Smooth muscle cell (in vitro differentiated cells): Measurements from ENCODE around the gene CSH2. TPM values are rescaled to one million over a fixed set of nuclear protein-coding genes. Genes with fewer than 3 reads are reported as not detected.

Experiments
- DNase-seq: peaks from one replicate; lab custom pipeline; 2025; ENCODE audit not compliant: unreplicated experiment; lab: John Stamatoyannopoulos, UW
- H2AFZ ChIP-seq: fragments of 200-600 bp; sonication (generic); 2 replicates; pipeline ENCODE4 v1.6.0; 2016; ENCODE audit warnings: antibody characterized with exemption, low read depth, mild to moderate bottlenecking
- H3F3A ChIP-seq: fragments of 200-600 bp; sonication (generic); 2 replicates; pipeline ENCODE4 v1.6.0; 2017; ENCODE audit warnings: antibody characterized with exemption, low read depth
- H3K27ac ChIP-seq: fragments of 200-600 bp; sonication (generic); 2 replicates; pipeline ENCODE4 v1.5.1; 2016; ENCODE audit warnings: low read depth, mild to moderate bottlenecking
- H3K27me3 ChIP-seq: fragments of 200-600 bp; sonication (generic); 2 replicates; pipeline ENCODE4 v1.6.1; 2016; ENCODE audit warnings: low read depth, mild to moderate bottlenecking
- H3K36me3 ChIP-seq: fragments of 200-600 bp; sonication (generic); 2 replicates; pipeline ENCODE4 v1.5.1; 2016; ENCODE audit warnings: low read depth
- H3K4me1 ChIP-seq: fragments of 200-600 bp; sonication (generic); 2 replicates; pipeline ENCODE4 v1.5.1; 2016; ENCODE audit warnings: low read depth
- H3K4me2 ChIP-seq: fragments of 200-600 bp; sonication (generic); 2 replicates; pipeline ENCODE4 v1.6.0; 2016; ENCODE audit warnings: mild to moderate bottlenecking
- H3K4me3 ChIP-seq: fragments of 200-600 bp; sonication (generic); 2 replicates; pipeline ENCODE4 v1.5.1; 2016; ENCODE audit warnings: mild to moderate bottlenecking
- H3K79me2 ChIP-seq: fragments of 200-600 bp; sonication (generic); 2 replicates; pipeline ENCODE4 v1.6.0; 2016; ENCODE audit warnings: low read depth, mild to moderate bottlenecking
- H3K9ac ChIP-seq: fragments of 200-600 bp; sonication (generic); 2 replicates; pipeline ENCODE4 v1.6.0; 2016; ENCODE audit warnings: low read depth
- H3K9me3 ChIP-seq: fragments of 200-600 bp; sonication (generic); replicated peaks from 2 replicates; pipeline ENCODE4 v1.5.1; 2016; ENCODE audit warnings: low read depth
- H4K20me1 ChIP-seq: fragments of 200-600 bp; sonication (generic); 2 replicates; pipeline ENCODE4 v1.6.0; 2016; ENCODE audit warnings: low read depth
- CTCF ChIP-seq: fragments of 200-600 bp; sonication (generic); IDR thresholded peaks from 2 replicates; pipeline ENCODE4 v1.5.1; 2017; ENCODE audit warnings: borderline replicate concordance, mild to moderate bottlenecking, antibody characterized with exemption; ENCODE audit not compliant: insufficient read depth, poor library complexity, severe bottlenecking
- WGBS: methylation state at CpG from one replicate; pipeline ENCODE4 v1.1.7; 2016; ENCODE audit warnings: low lambda C conversion rate; 5-methylcytosine and 5-hydroxymethylcytosine counted together
- polyA plus RNA-seq: library from polyadenylated mRNA; unstranded; fragments of >200 nt; fragmentation: Nextera tagmentation; extraction: Ambion mirVana; gene quantifications from 2 replicates; pipeline ENCODE4 v1.2.1, GENCODE V29; 2016
- total RNA-seq: library from RNA; depleted of rRNA; stranded (reverse); fragments of >200 nt; gene quantifications from 2 replicates; pipeline ENCODE4 v1.2.3, GENCODE V29; 2014

The CSH2 gene
- total and polyA plus RNA-seq, 2 experiments from 2014 or later = not detected

- Histone ChIP-seq H4K20me1 (peaks cover 37% of the 10 kb centered on the region), H3K9me3 (no peaks in the 10 kb centered on the region), H3K9ac (no peak overlapping the region), H3K36me3 (no peaks in the 10 kb centered on the region), H3F3A (no peaks in the 10 kb centered on the region), H3K4me2 (no peak overlapping the region), H2AFZ (no peak overlapping the region), H3K27me3 (no peaks in the 10 kb centered on the region), H3K79me2 (peaks cover 38% of the 10 kb centered on the region), H3K27ac (no peak overlapping the region), H3K4me1 (peaks cover 7% of the 10 kb centered on the region), H3K4me3 (no peak overlapping the region)
- WGBS = 69% methylated on average over 13 of the region's 13 CpGs
- DNase-seq = no peak
- peak; percentile 29 for TF ChIP-seq CTCF
Measured at GRCh38 chr17:63834431-63835166, 38.9 kb downstream of the CSH2 start.

- Histone ChIP-seq H4K20me1 (peaks cover 29% of the 10 kb centered on the region), H3K4me3 (no peak overlapping the region), H3F3A (no peaks in the 10 kb centered on the region), H3K9me3 (no peaks in the 10 kb centered on the region), H3K4me2 (no peak overlapping the region), H3K4me1 (no peaks in the 10 kb centered on the region), H3K79me2 (peaks cover 38% of the 10 kb centered on the region), H2AFZ (no peak overlapping the region), H3K27me3 (no peaks in the 10 kb centered on the region), H3K36me3 (no peaks in the 10 kb centered on the region), H3K9ac (no peak overlapping the region), H3K27ac (no peak overlapping the region)
- 97% methylated on average over 15 of the region's 15 CpGs for WGBS
- TF ChIP-seq CTCF = no peak
- no peak for DNase-seq
Measured at GRCh38 chr17:63833741-63834373, 39.6 kb downstream of the CSH2 start.

- DNase-seq = no peak
- Histone ChIP-seq H2AFZ (no peak overlapping the region), H3K27ac (no peak overlapping the region), H3K4me1 (peaks cover 5% of the 10 kb centered on the region), H3K36me3 (no peaks in the 10 kb centered on the region), H4K20me1 (peaks cover 23% of the 10 kb centered on the region), H3K4me3 (no peak overlapping the region), H3F3A (no peaks in the 10 kb centered on the region), H3K9me3 (no peaks in the 10 kb centered on the region), H3K9ac (no peak overlapping the region), H3K79me2 (peaks cover 38% of the 10 kb centered on the region), H3K4me2 (no peak overlapping the region), H3K27me3 (no peaks in the 10 kb centered on the region)
- no peak for TF ChIP-seq CTCF
- WGBS = 94% methylated on average over 14 of the region's 14 CpGs
Measured at GRCh38 chr17:63833026-63833740, 40.3 kb downstream of the CSH2 start.
